GM19468 (cell line): Measurements from ENCODE around the gene OLIG3.

Experiments
- ATAC-seq: cut with Tn5 transposase; IDR thresholded peaks from one replicate; pipeline ENCODE4 v1.9.1; 2021; ENCODE audit warnings: mild to moderate bottlenecking, moderate library complexity, moderate number of reproducible peaks; ENCODE audit not compliant: unreplicated experiment; ENCODE audit errors: extremely low read depth

The OLIG3 gene

DNA sequence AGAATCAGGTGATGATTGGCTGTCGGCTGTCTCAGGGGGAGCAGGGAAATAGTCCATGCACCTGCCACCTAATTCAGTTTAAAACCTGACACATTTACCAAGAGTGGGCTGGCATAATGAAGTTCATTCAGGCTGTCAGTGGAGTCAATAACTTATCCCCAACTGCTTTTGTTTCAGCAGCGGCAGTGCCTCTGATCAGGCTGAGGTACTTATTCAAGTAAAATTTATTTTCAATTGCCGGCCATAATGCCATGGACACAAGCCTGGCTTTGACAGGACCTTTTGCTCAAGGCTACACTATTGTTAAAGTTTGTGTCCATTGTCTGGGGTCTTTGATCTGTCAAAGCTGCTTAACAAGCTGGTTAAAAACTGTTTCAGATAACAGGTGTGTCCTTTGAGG, 20.6 kb downstream of the OLIG3 start:
- ATAC-seq = no peak

DNA sequence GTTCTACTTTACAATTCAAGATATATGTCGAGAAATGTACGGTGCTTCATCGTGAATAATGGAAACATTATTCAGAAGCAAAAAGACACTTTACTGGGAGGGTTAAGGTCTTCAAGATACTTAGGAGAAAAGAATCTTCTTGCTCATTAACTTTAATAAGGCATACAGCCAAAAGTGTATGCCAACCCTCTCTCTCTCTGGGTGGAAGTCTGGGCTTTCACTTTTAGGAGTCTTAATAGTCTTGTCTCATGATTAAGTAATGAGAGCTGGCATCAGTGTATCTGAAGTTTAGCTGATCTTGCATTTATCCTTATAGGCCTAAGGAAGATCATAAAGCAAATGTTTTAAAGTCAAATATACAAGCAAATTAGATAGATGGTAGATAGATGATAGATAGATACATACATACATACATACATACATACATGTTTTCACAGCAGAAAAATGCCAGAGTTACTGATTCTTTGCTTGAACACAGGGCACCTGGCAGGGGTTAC, 21.5 kb downstream of the OLIG3 start:
- ATAC-seq = no peak

DNA sequence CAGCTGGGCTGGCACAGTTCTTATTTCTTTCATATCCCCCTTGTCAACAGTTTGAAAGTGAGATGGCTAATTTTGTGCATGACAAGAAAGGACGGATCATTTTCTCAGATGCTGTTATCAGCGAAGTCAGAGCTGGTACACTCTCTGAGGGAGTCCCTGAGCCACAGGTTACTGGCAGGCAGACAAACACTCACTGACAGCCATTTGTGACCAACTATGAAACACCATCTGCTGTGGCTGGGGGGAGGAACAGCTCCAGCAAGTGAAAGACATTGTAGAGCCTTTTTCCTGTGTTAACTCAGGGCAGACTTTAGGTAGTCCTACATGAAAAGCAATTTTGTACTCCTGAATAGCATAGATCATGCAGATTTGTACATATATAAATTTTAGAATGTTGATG, 22.2 kb downstream of the OLIG3 start:
- no peak for ATAC-seq

DNA sequence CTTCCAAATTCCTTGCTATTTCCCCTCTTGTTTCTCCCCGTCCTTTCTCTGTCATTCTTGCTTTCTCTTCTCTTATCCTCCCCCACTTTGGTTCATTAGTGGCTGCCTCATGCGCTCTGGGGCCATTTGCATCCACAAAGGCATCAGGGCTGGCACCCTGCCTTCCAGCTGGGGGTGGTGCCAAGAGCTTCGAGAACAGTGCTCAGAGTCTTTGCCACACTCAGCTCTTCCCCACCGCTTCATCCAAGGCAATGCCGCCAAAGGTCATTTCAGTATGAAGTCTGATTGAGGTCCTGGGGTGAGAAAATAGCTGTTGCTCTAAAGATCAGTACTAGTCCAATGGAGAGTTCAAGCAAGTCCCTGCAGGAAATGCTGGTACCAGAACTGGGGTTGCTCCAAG, 22.7 kb downstream of the OLIG3 start:
- no peak for ATAC-seq

DNA sequence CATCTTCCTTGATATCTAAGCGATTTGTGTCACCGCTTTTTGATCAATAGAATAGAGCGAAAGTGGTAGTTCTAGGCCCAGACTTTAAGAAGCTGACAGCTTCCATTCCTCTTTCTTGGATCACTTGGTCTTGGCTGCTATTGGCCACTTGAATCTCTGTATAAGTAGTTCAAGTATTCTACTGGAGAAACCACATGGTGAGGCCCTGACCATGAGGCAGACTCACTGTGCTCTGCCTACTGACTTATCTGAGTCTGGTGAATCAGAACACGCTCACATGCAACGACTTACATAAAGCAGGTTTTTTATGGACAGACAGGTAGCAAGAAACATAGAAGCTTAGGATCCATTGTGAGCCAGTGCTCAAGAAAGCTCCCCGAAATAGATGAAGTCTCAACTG, 27.0 kb downstream of the OLIG3 start:
- no peak for ATAC-seq

DNA sequence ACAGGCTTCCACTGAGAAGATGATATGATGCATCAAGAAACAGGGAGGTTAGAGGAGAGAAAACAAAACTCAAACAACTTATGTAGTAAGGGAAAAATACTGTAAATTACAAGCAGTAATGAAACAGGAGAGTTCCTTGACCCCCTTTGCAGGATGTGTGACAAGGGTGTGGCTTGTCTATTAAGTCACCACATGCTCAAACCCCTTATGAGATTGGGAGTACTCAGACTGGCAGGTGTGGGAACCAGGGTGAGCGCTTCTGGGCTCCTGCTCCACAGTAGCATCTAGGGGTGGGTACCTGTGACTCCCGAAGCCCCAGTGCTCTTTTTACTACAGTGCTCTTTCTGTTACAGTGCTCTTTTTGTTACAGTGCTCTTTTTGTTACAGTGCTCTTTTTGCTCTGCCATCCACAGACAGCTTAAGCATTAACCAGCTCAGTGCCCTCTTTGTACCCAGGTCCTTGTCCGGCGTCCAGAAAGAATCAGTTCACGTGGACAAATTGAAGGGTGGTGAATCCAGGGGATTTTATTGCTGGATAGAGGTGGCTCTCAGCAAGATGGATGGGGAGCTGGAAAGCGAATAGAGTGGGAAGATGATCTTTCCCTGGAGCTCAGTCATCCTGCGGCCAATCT, 28.7 kb downstream of the OLIG3 start:
- ATAC-seq = no peak

DNA sequence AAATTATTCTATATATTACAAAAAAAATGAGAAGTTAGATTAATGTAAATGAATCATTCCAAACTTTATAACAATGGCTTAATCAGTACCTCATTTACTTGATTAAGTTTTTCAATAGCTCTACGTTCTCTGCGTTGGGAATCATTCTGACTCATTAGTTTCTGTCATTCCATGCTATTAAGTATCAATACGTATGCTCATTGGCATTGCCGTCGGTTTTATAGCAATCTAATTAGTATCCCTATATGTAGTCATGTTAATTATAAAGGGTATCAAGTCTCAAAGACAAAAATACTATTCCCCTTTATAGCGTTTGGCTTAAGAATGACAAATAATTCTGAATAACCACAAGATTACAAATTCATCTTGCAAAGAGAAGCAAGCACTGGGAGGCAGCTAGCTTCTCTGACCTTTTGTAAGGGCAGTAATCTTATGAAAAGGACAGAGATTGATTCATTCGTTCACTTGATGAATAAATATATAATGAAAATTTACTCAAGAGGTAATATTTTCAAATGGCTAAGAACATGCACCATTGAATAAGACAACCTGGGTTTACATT, 41.8 kb downstream of the OLIG3 start:
- no peak for ATAC-seq

DNA sequence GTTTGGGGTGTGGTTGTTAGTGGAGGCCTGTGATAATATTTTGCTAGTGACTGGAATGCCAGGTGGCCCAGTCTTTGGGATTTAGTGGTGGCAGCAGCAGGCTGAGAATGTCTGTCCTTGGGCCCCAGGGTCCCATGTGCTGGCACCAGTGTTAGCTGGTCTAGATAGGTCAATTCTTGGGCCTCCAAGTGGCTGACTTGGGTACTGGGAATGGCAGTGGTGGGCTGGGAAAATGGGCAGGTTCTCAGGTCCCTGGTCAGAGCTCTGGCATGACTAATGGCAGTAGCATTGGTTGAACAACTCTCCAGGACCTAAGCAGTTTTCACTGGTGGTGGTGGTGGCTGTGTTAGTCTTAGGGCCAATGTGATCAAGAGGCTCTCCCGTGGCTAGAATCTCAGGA, 50.3 kb downstream of the OLIG3 start:
- ATAC-seq = no peak
